DOHH2 (cell line): Measurements from ENCODE around the gene GLDN.

Source experiments
- H3F3A ChIP-seq: fragments of 200-600 bp; sonication (generic), shearing (Covaris generic); 2 replicates; pipeline ENCODE4 v1.6.0; 2016; ENCODE audit warnings: antibody characterized with exemption, mild to moderate bottlenecking; ENCODE audit not compliant: control insufficient read depth, insufficient read depth
- H3K27ac ChIP-seq: fragments of 200-600 bp; sonication (generic); 2 replicates; pipeline ENCODE4 v1.5.1; 2014; ENCODE audit warnings: low read depth, mild to moderate bottlenecking, low read length, moderate library complexity
- H3K27me3 ChIP-seq: fragments of 200-600 bp; sonication (generic); 2 replicates; pipeline ENCODE4 v1.6.1; 2014; ENCODE audit warnings: mild to moderate bottlenecking, low read length, mixed read lengths; ENCODE audit not compliant: control insufficient read depth
- H3K36me3 ChIP-seq: fragments of 200-600 bp; sonication (generic); 2 replicates; pipeline ENCODE4 v1.6.1; 2014; ENCODE audit warnings: mild to moderate bottlenecking, low read length, moderate library complexity, mixed read lengths; ENCODE audit not compliant: control insufficient read depth
- H3K4me1 ChIP-seq: fragments of 200-600 bp; sonication (generic); 2 replicates; pipeline ENCODE4 v1.6.1; 2014; ENCODE audit warnings: mild to moderate bottlenecking, low read length, mixed read lengths; ENCODE audit not compliant: control insufficient read depth
- H3K4me2 ChIP-seq: fragments of 200-600 bp; sonication (generic); 2 replicates; pipeline ENCODE4 v1.6.0; 2014; ENCODE audit warnings: mild to moderate bottlenecking, low read length, moderate library complexity
- H3K4me3 ChIP-seq: fragments of 200-600 bp; sonication (generic); 2 replicates; pipeline ENCODE4 v1.5.1; 2014; ENCODE audit warnings: mild to moderate bottlenecking, low read length, mixed read lengths
- H3K79me2 ChIP-seq: fragments of 200-600 bp; sonication (generic); 2 replicates; pipeline ENCODE4 v1.6.1; 2014; ENCODE audit warnings: mild to moderate bottlenecking, low read length, mixed read lengths; ENCODE audit not compliant: control insufficient read depth
- H3K9me2 ChIP-seq: fragments of 200-600 bp; sonication (generic); replicated peaks from 2 replicates; pipeline ENCODE4 v1.6.1; 2014; ENCODE audit warnings: mild to moderate bottlenecking, low read length, mixed read lengths; ENCODE audit not compliant: control insufficient read depth
- H3K9me3 ChIP-seq: fragments of 200-600 bp; sonication (generic); 2 replicates; pipeline ENCODE4 v1.6.1; 2014; ENCODE audit warnings: antibody characterized with exemption, low read length, mixed read lengths; ENCODE audit not compliant: control insufficient read depth, insufficient read depth
- H4K20me1 ChIP-seq: fragments of 200-600 bp; sonication (generic); 2 replicates; pipeline ENCODE4 v1.6.0; 2014; ENCODE audit warnings: low read depth, mild to moderate bottlenecking, antibody characterized with exemption, low read length, moderate library complexity; ENCODE audit not compliant: control insufficient read depth, insufficient read depth
- CTCF ChIP-seq: fragments of 200-600 bp; sonication (generic); IDR thresholded peaks from one replicate; pipeline ENCODE4 v1.5.1; 2014; ENCODE audit warnings: antibody characterized with exemption, mild to moderate bottlenecking, low read depth, low read length; ENCODE audit not compliant: poor library complexity, severe bottlenecking
- EZH2phosphoT487 ChIP-seq: fragments of 200-600 bp; sonication (generic); IDR thresholded peaks from 2 replicates; pipeline ENCODE4 v1.6.1; 2017; ENCODE audit warnings: borderline replicate concordance, mild to moderate bottlenecking, antibody characterized with exemption, low read length, moderate library complexity, mixed read lengths

GLDN gene

GRCh38 chr15:51349156-51349844 is 7.8 kb downstream of the GLDN start:
- Histone ChIP-seq H3K4me2 (no peak overlapping the region), H3K4me3 (no peak overlapping the region), H3F3A (no peaks in the 10 kb centered on the region)

DNA sequence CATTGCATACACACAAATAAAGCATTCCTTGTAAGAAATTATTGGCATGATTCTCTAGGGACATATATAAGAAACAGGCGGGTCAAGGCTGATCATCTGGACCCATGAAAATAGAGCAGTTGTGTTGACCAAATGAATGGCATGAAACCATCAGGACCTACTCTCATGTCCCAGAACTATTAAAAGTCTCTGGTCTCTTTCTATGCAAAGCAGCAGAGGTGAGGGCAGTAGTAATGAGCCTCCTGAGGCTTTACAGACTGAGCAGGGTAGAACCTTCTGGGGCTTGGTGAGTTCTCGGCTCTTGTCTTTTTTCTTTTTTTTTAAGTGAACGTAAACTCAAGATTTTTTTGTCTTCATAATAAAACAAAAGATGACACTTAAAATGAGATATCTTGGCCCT is 9.3 kb downstream of the GLDN start:
- no peaks in the 10 kb centered on the region for H3F3A ChIP-seq
- no peak overlapping the region for H3K27ac ChIP-seq
- no peaks in the 10 kb centered on the region for H4K20me1 ChIP-seq
- H3K9me2 ChIP-seq, result no peaks in the 10 kb centered on the region
- H3K4me2 ChIP-seq, result no peak overlapping the region
- H3K79me2 ChIP-seq, result no peaks in the 10 kb centered on the region
- H3K9me3 ChIP-seq, result no peaks in the 10 kb centered on the region
- TF ChIP-seq CTCF (no peak), EZH2phosphoT487 (no peak)
- no peaks in the 10 kb centered on the region for H3K4me1 ChIP-seq
- peaks cover 7% of the 10 kb centered on the region; the same call in 1 of the 2 replicates for H3K27me3 ChIP-seq
- H3K4me3 ChIP-seq, result no peak overlapping the region
- no peaks in the 10 kb centered on the region for H3K36me3 ChIP-seq

More at GRCh38 chr15:51349156-51349844, 7.8 kb downstream of the GLDN start:
- no peak for TF ChIP-seq CTCF
- no peak for TF ChIP-seq EZH2phosphoT487
- Histone ChIP-seq H3K4me1 (no peaks in the 10 kb centered on the region), H3K79me2 (no peaks in the 10 kb centered on the region), H3K36me3 (no peaks in the 10 kb centered on the region), H3K27me3 (peaks cover 7% of the 10 kb centered on the region; the same call in 1 of the 2 replicates), H3K9me3 (no peaks in the 10 kb centered on the region), H3K9me2 (no peaks in the 10 kb centered on the region), H4K20me1 (no peaks in the 10 kb centered on the region), H3K27ac (no peak overlapping the region)

DNA sequence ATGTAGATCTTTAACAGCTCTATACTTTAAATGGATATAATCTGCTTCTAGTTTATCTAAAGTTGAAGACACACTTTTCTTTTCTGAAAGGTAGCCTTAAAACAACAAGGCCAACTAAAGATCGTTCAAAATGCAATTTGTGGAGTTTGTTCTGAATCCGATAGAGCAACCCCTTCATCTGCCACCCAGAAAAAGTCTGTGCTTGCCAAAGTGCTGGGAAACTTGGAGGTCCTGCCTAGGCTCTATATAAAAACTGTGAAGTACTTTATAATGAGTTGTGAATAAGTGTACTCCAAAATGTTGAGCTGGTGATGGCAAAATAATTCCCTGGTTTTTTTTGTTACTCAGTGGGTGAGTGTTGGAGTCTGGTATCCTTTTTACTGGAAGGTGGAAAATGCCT is 12.5 kb downstream of the GLDN start:
- no peaks in the 10 kb centered on the region for H3K79me2 ChIP-seq
- H3K27ac ChIP-seq, result no peak overlapping the region
- peaks cover 5% of the 10 kb centered on the region; the same call in 1 of the 2 replicates for H3K27me3 ChIP-seq
- H3K4me3 ChIP-seq, result no peak overlapping the region
- H3K36me3 ChIP-seq, result no peaks in the 10 kb centered on the region
- H3K4me2 ChIP-seq, result no peak overlapping the region
- H3F3A ChIP-seq, result no peaks in the 10 kb centered on the region
- no peaks in the 10 kb centered on the region for H3K4me1 ChIP-seq
- no peaks in the 10 kb centered on the region for H3K9me3 ChIP-seq
- TF ChIP-seq EZH2phosphoT487 (no peak), CTCF (no peak)
- no peaks in the 10 kb centered on the region for H3K9me2 ChIP-seq
- no peaks in the 10 kb centered on the region for H4K20me1 ChIP-seq
